GM23338 (cell line): ENCODE data around the gene BRDT. TPM values are rescaled to one million over a fixed set of nuclear protein-coding genes. Genes with fewer than 3 reads are reported as not detected.

Source experiments
- ATAC-seq: fragments of 200-7000 bp; cut with Tn5 transposase; 3 replicates; pipeline ENCODE4 v1.9.1; 2020
- DNase-seq: peaks from one replicate; pipeline ENCODE4 v3.0.0-alpha.2; 2015; ENCODE audit warnings: low spot score
- H2AFZ ChIP-seq: fragments of 200-600 bp; sonication (generic); 2 replicates; pipeline ENCODE4 v1.8.0; 2016; ENCODE audit warnings: antibody characterized with exemption, mild to moderate bottlenecking, moderate library complexity
- H3F3A ChIP-seq: fragments of 200-600 bp; sonication (generic); replicated peaks from 2 replicates; pipeline ENCODE4 v1.8.0; 2017; ENCODE audit warnings: antibody characterized with exemption, mixed run types, low read depth
- H3K27ac ChIP-seq: fragments of 200-600 bp; sonication (generic); 2 replicates; pipeline ENCODE4 v1.6.1; 2016; ENCODE audit warnings: low read depth
- H3K27me3 ChIP-seq: fragments of 200-600 bp; sonication (generic); 2 replicates; pipeline ENCODE4 v1.8.0; 2016; ENCODE audit warnings: mild to moderate bottlenecking, mixed run types, moderate library complexity; ENCODE audit not compliant: insufficient read depth
- H3K36me3 ChIP-seq: fragments of 200-600 bp; sonication (generic); 2 replicates; pipeline ENCODE4 v1.8.0; 2016; ENCODE audit warnings: mild to moderate bottlenecking; ENCODE audit not compliant: insufficient read depth
- H3K4me1 ChIP-seq: fragments of 200-600 bp; sonication (generic); 2 replicates; pipeline ENCODE4 v1.8.0; 2016; ENCODE audit warnings: mild to moderate bottlenecking, moderate library complexity; ENCODE audit not compliant: insufficient read depth
- H3K4me2 ChIP-seq: fragments of 200-600 bp; sonication (generic); 2 replicates; pipeline ENCODE4 v1.7.1; 2017; ENCODE audit warnings: mixed run types
- H3K4me3 ChIP-seq: fragments of 200-600 bp; sonication (generic); 2 replicates; pipeline ENCODE4 v1.6.1; 2016; ENCODE audit warnings: mixed run types
- H3K79me2 ChIP-seq: fragments of 200-600 bp; sonication (generic); replicated peaks from 2 replicates; pipeline ENCODE4 v1.8.0; 2017; ENCODE audit warnings: mild to moderate bottlenecking; ENCODE audit not compliant: insufficient read depth
- H3K9me2 ChIP-seq: fragments of 200-600 bp; sonication (generic); 2 replicates; pipeline ENCODE4 v1.8.0; 2017; ENCODE audit not compliant: insufficient read depth
- H4K20me1 ChIP-seq: fragments of 200-600 bp; sonication (generic); replicated peaks from 2 replicates; pipeline ENCODE4 v1.8.0; 2017; ENCODE audit warnings: mild to moderate bottlenecking; ENCODE audit not compliant: insufficient read depth
- H3K27ac Mint-ChIP-seq: 2 replicates; pipeline ENCODE4 v1.8.0; 2020; ENCODE audit warnings: inconsistent platforms, mild to moderate bottlenecking, moderate library complexity, mixed read lengths
- H3K27me3 Mint-ChIP-seq: 3 replicates; pipeline ENCODE4 v1.8.0; 2022; ENCODE audit warnings: low read depth, mild to moderate bottlenecking, moderate library complexity, mixed read lengths, inconsistent platforms; ENCODE audit not compliant: insufficient read depth, poor library complexity
- H3K36me3 Mint-ChIP-seq: 3 replicates; pipeline ENCODE4 v1.8.0; 2021; ENCODE audit warnings: low read depth, mild to moderate bottlenecking, inconsistent platforms, moderate library complexity, mixed read lengths
- H3K4me1 Mint-ChIP-seq: 3 replicates; pipeline ENCODE4 v1.8.0; 2020; ENCODE audit warnings: mild to moderate bottlenecking, inconsistent platforms, mixed read lengths
- H3K4me3 Mint-ChIP-seq: 3 replicates; pipeline ENCODE4 v1.8.0; 2021; ENCODE audit warnings: moderate library complexity, mild to moderate bottlenecking, inconsistent platforms, mixed read lengths
- H3K9me3 Mint-ChIP-seq: 3 replicates; pipeline ENCODE4 v1.8.0; 2020; ENCODE audit warnings: moderate library complexity, mild to moderate bottlenecking, inconsistent platforms, mixed read lengths
- CREB1 ChIP-seq: fragments of 250-450 bp; sonication (Bioruptor Pico); IDR thresholded peaks from 2 replicates; pipeline ENCODE4 v1.5.0; 2020; ENCODE audit warnings: low read depth, mild to moderate bottlenecking, moderate library complexity
- JUNB ChIP-seq: IDR thresholded peaks from one replicate; pipeline ENCODE4 v1.6.1; 2016; ENCODE audit warnings: antibody characterized with exemption; ENCODE audit not compliant: unreplicated experiment
- NANOG ChIP-seq: IDR thresholded peaks from 2 replicates; pipeline ENCODE4 v1.6.1; 2016; ENCODE audit warnings: antibody characterized with exemption, borderline replicate concordance
- POLR2AphosphoS5 ChIP-seq: IDR thresholded peaks from 2 replicates; pipeline ENCODE4 v1.6.1; 2016; ENCODE audit warnings: antibody characterized with exemption, low read depth
- REST ChIP-seq: IDR thresholded peaks from one replicate; pipeline ENCODE4 v1.6.1; 2018; ENCODE audit warnings: antibody characterized with exemption; ENCODE audit not compliant: unreplicated experiment
- ZNF114 ChIP-seq: fragments of 250-450 bp; sonication (Bioruptor Pico); IDR thresholded peaks from 2 replicates; pipeline ENCODE4 v1.5.0; 2020; ENCODE audit warnings: mild to moderate bottlenecking, moderate library complexity
- ZNF331 ChIP-seq: fragments of 250-450 bp; sonication (Bioruptor Pico); IDR thresholded peaks from 2 replicates; pipeline ENCODE4 v1.5.0; 2020; ENCODE audit warnings: low read depth, mild to moderate bottlenecking, moderate library complexity
- ZNF462 ChIP-seq: fragments of 250-450 bp; sonication (Bioruptor Pico); IDR thresholded peaks from 2 replicates; pipeline ENCODE4 v1.5.0; 2020; ENCODE audit warnings: mild to moderate bottlenecking, moderate library complexity
- long read RNA-seq: library from polyadenylated mRNA; unstranded; transcript quantifications from one replicate; pipeline ENCODE4 v2.0.0, GENCODE V29; 2020; ENCODE audit not compliant: unreplicated experiment
- polyA plus RNA-seq: library from polyadenylated mRNA; unstranded; fragments of >200 nt; fragmentation: Nextera tagmentation; extraction: Ambion mirVana; gene quantifications from 2 replicates; pipeline ENCODE4 v1.2.1, GENCODE V29; 2016
- total RNA-seq: library from RNA; depleted of rRNA; stranded (reverse); fragments of >200 nt; shearing (Covaris generic); gene quantifications from 2 replicates; pipeline ENCODE4 v1.2.3, GENCODE V29; 2014; rRNA removed

Gene BRDT
- total RNA-seq (0.19 and 0.80 TPM in 2 replicates), polyA plus RNA-seq (0.12 and 0.58 TPM in 2 replicates)
- long read RNA-seq, result 0 reads

GRCh38 chr1:91949356-91949699, at the start of gene BRDT:
TSS of gene BRDT (plus strand) at chr1:91949401. CDS start at chr1:91962755, 13,354 bp downstream.
- Histone ChIP-seq H2AFZ (peak within 1 kb of the TSS; percentile 95), H4K20me1 (no peaks in the 10 kb centered on the region), H3K27ac (no peak within 1 kb of the TSS), H3K4me1 (no peaks in the 10 kb centered on the region; the same call in 1 of the 2 replicates), H3K4me2 (no peak within 1 kb of the TSS), H3K36me3 (no peaks in the 10 kb centered on the region), H3K27me3 (no peaks in the 10 kb centered on the region), H3F3A (no peaks in the 10 kb centered on the region), H3K9me2 (no peaks in the 10 kb centered on the region), H3K4me3 (no peak within 1 kb of the TSS), H3K79me2 (no peaks in the 10 kb centered on the region)
- Mint-ChIP-seq H3K4me3 (no peak within 1 kb of the TSS), H3K36me3 (no peaks in the 10 kb centered on the region; the same call in 2 of the 3 replicates), H3K9me3 (no peaks in the 10 kb centered on the region), H3K27me3 (peaks cover 3% of the 10 kb centered on the region), H3K4me1 (peaks cover under 1% of the 10 kb centered on the region; the same call in 1 of the 3 replicates), H3K27ac (no peak within 1 kb of the TSS)
- ATAC-seq (no peak), DNase-seq (no peak)
- TF ChIP-seq ZNF114 (CRISPR knock-in tag) (no peak), CREB1 (CRISPR knock-in tag) (no peak), JUNB (no peak), REST (no peak), NANOG (no peak), ZNF331 (CRISPR knock-in tag) (no peak), POLR2AphosphoS5 (no peak), ZNF462 (no peak)
